HG03139 (cell line): ENCODE measurements around the gene NOG.

Experiments used
- ATAC-seq: cut with Tn5 transposase; IDR thresholded peaks from one replicate; pipeline ENCODE4 v1.9.1; 2021; ENCODE audit not compliant: unreplicated experiment

The NOG gene

DNA sequence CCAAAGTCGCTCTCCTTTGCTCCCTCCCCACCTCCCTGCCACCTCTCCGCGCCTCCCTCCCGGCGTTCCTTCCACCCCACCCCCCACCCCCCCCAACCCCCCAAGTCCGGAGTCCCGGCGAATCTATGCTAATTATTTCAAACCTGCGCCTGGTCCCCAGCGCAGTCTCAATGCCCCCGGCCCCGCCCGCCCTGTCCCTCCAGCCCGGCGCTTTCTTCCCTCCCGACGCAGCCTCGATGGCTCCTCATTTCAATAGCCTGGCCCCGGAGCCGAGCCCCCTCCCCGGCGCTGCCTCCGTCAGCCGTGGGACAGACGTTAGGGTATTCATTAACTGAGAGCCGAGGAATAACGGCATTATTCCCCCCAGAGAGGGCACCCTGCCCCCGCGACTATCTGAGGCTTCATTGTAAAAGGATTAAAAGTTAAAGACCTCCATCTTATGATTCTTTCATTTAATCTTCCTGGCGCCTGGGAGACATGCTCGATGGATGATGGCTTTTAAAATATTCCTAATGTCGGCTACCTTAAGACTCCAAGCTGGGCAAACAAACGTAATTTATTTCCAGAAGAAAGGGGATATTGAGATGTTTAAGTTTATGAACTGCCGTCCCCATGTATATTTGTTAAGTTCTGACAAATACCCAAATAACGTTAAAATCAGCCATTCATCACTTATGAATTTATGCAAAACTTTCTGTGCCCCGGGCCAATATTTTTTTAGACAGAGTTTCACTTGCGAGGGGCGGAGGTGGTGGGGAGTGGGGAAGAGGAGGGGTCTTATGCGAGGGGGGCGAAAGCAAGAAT, 3.4 kb downstream of the NOG start:
- no peak for ATAC-seq

DNA sequence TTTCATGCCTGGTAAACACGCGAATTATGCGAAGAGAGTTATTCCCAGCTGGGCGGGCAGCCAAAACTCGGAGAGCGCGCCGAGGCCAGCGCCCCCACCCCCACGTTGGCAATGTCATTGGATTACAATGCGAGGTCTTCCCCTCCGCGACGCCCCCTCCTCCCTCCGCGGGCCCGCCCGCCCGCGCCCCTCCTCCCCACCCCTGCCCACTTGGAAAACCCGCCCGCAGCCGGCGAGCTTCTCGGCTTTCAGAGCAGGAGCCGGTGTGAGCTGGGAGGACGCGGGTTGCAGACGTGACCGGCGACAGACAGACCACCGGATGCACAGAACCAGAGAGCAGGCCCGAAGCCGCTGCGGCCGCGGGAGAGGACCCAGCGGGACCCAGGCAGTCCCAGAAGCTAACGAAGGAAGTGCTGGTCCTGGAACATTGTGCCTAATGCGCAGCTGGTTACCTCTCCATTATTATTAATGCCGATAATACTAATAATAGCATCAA, 4.0 kb downstream of the NOG start:
- no peak for ATAC-seq

DNA sequence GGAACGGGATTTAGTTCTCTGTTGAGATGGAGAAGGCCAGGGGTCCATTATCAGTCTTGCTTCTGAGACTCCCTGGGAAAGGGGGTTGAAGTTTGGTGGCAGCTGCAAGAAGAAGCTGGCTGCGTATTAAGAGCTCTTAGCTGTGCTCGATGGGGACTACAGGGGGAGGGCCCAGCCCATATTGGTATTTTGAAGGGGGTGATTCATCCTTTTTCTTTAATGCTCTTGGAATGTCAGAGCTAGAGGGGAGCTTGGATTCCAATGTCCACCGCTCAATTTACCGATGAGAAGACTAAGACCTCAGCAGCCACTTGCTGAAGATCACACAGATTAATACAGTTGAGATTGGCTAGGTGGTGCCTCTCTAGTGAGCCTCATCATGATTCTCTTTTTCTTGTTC, 5.0 kb downstream of the NOG start:
- ATAC-seq: no peak

DNA sequence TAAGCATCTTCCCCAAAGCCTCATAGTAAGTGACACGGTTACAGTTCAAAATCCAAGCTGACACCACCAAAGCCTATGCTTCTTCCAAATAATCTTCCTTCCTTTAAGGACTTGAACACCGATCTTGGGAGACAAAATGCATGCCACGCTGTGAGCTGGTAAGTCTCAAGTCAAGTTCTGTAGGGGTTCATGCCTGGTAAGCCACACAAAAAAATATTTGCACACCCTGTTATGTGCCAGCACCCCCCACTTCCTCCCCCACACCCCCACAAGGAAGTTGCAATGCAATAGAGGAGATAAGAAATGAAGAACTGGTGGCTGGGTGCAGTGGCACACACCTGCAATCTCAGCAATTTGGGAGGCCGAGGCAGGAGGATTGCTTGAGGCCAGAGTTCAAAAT, 5.6 kb downstream of the NOG start:
- ATAC-seq: no peak

DNA sequence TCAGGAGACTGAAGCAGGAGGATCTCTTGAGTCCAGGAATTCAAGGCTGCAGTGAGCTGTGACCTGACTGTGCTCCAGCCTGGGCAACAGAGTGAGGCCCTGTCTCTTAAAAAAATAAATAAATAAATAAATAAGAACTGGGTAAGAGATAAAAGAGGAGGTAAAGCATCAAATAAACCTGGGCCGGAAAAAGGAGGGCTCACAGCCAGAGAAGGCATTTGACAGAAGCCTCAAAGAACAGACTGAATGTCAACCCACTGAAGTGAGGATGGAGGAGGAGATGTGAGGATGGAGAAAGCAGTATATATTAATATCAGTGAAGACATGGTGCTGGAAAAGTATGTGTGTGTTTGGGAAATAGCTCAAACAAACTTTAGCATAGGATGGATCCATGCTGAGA, 6.1 kb downstream of the NOG start:
- no peak for ATAC-seq

DNA sequence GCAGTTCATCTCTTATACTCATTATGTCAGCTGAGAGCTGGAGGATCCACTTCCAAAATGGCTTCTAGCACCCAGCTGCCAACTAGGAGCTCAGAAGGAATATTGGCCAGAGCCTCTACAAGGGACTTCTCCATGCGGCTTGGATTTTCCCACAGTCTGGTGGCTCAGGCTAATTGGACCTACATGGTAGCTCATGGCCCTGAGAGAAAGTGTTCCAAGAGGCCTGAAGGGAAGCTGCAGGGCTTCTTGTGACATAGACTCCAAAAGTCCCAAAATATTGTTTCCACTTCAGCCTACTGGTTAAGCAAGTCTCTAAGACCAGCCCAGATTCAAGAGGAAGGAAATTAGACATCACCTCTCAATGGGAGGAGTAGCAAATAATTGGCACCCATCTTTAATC, 6.8 kb downstream of the NOG start:
- ATAC-seq: no peak

DNA sequence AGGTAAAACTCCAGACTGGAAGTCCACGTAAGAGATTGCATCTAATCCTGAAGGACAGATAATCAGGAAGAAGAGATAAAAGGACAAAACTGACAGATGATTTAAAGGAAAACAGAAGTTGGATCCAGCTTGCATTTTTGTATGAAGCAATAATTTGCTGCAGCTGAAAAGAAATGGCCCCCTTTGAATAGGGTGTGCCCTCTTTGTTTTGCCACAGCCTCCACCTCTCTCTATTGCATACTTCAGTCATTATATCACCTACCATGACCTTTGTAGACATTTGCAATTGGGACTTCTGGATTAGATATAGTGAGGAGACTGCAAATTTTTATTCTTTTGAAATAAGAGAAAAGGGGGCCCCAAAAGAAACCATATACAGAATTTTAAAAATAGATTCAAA, 8.1 kb downstream of the NOG start:
- no peak for ATAC-seq

DNA sequence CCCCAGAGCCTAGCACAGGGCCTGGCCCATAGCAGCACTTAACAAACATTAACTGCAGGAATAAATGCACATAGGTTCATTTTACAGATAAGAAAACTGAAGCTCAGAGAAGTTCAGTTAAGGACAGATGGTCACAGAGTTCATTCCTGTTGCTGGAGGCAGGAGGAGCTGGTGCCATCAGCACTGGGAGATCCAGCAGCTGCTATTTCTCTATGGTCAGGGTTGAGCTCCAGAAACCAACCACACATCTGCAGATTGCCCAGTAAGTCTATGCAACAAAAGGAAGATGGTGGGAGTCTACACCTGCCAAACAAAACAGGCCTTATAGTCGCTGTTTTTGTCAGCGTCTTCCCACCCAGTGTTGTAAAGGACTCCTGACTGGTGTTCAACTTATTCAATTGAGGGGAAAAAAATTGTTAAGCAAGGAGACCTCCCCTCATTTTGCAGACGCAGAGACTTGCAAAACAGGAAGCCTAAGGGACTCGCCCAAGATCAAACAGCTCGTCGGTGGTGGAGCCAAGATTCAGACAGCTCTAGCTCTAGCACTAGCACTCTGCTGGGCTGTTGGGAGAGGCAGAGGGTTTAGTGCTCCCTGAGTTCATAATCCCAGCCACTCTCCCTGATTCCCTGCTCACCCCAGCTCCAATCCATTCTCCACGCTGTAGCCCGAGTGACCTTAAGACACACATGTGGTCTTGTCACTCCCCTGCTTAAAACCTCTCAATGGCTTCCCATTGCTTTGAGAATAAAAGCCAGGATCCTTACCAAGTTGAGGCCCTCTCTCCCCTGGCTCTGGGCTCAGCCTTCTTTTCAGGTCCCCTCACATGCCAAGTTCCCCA, 9.0 kb downstream of the NOG start:
- ATAC-seq: no peak

DNA sequence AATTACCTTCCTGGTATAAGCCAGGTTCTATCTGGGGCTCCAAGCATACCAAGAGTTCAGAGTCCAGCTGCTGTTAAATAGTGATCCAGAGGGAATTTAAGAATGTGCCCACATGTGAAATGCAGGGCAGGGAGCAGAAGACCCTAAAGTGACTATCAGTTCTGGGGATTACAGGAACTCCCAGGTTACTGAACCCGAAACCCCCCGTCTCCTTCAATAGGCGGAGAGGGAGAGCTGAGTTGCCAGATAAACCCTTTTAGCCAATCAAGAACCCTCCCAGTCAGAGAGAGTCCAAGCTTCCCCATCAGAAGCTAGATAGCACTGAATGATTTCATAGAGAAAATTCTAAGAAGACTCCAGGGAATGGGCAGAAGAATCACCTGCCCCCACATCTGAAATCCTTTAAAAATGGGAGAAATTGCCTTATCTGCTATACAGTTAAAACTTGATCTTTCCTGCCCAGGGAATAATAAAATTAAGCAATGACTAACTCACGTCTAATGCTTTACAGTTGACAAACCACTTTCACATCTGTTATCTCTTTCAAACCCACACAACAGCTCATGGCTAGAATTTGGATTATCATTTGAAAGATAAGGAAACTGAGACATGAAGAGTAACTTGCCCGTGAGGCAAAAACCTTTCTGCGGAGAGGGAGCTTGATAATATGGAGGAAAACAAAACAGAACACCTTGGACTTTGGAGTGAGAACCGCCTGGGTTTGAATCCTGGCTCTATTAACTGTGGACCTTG, 10.2 kb downstream of the NOG start:
- ATAC-seq: no peak

DNA sequence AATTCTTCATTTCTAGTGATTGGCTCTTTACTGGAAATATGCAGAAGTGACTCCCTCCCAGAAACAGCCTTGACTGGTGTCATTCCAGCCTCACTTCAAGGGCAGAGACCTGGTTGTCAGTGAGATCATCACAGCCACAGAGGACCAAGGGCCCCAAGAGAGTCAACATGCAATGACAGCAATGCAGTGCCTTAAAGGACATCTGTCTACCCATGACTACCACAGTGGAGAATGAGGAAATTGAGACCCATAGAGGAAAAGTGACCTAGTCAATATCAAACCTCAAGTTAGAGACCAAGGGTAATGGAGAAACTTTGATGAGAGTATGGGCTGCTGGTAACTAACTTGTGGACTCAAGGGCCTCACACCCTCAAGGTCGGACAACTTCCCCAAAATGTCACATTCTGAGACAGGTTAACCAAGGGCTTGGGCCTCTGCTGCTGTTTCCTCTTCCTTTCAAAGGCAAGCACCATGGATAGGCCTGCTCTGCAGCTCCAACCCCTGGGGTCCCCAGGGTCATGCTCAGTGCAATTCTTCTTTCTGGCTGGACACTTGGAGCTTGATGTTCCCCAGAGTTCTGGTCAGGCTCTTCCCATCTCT, 11.3 kb downstream of the NOG start:
- no peak for ATAC-seq

DNA sequence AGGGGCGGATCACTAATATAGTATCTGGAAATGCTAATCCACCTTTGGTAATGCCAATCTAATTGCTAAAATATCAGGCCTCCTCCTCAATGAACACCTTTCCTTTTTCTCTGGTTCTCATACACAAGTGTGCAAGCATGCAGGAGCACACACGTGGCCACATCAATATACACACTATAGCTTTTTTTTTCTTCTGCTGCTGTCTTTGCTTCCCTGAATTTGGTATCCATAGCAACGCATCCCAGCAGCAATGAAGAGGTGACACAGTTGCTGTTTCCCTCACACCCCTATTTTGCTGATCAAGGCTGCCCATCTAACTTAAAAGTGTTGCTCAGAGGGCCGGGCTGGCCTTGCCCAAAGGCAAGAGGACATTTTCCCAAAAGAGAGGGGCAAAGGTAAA, 15.4 kb downstream of the NOG start:
- ATAC-seq: no peak

DNA sequence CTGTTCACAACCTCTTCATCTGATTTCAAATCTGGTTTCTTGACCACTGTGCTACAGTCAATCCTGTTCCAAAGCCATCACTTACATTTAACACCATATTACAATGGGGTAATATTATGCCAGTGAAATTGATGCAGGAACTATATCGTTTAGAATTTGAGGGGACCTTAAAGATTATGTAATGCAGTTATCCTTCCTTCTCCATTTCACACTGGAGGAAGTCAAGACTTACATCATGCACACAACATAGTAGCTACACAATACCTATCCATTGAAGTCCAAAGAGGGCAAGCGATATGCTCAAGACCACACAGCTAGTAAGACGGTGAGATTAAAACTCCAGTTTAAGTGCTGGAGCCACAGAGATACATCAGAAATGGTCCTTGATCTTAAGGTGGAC, 16.8 kb downstream of the NOG start:
- ATAC-seq: no peak

DNA sequence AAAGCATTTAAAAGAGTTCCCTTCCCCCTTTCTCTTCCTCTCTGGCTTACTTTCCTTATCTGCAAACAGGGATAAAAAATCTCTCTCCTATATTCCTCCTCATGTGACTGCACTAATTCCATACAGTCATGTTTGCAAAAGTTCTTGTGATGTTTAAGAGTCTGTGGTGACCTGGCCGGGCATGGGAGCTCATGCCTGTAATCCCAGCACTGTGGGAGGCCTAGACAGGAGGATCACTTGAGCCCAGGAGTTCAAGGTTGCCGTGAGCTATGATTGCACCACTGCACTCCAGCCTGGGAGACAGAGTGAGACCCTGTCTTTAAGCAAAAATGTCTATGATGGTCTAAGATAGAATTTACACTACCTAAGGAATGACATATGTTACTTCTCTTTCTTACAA, 19.6 kb downstream of the NOG start:
- no peak for ATAC-seq

DNA sequence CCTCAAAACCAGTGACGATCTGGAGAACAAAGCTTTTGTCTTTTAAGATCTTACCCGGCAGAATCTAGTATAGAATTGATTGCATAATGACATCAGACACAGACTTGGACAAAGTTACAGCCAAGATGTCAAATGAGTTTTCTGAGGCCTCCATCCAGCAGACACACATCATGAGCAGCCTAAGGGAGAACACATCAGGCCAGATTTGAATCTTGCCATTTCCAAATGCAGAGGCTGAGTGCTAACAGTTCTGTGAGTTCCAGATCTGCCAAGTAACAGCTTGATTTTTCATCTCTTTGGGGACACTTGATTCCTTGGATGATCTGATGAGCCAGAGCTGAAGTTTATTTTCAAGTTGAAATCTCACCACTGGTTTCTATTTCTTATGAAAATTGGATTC, 21.0 kb downstream of the NOG start:
- ATAC-seq: no peak

DNA sequence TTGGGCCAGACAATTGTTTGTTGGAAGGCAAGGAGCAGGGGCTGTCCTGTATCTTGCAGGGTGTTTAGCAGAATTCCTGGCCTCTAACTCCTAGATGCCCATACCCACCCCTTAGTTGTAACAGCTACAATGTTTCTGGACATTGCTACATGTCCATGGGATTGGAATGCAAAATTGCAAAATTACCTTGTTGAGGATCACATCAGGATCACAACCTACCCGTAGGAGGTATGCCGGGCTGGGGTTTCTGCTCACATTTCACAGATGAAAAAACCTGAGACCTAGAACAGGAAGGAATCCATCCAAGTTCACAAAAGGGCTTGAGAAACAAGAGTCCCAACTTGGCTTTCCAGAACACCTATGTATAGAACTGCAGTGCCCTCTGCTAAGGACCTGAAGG, 22.7 kb downstream of the NOG start:
- ATAC-seq: no peak

DNA sequence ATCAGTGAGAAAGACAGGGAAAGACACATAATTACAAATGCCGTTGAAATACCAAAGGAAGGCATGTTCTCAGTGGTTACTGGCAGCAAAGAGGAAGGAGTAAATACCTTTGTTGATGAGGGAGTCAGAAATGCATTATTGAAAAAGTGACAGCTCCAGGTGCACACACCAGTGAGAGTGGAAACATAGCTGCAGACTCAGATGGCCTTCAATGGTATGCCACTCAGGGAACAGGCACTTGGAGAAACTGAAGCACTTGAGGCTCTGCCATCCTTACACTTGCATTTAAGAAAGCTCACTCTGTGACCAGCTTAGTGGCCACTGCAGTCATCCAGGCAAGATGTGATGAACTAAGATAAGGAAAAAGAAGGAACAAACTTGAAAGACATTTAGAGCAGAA, 29.9 kb downstream of the NOG start:
- no peak for ATAC-seq

DNA sequence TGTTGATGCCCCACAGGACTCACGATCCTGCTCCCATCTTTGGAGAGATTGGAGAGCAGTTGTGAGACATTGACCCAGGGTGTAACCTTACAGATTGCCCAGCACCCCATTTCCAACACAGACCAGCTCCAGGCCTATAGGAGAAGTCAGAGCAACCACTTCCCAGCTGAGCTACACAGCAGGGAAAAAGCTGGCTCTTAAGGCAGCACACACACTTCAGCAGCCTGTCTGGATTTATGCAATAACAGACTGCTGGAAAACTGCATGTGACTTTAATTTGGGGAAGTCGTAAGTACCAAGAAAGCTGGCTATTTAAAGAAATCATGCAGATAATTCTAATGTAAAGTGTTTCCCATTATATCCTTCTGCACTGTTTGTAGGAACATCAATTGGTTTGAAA, 30.8 kb downstream of the NOG start:
- no peak for ATAC-seq

DNA sequence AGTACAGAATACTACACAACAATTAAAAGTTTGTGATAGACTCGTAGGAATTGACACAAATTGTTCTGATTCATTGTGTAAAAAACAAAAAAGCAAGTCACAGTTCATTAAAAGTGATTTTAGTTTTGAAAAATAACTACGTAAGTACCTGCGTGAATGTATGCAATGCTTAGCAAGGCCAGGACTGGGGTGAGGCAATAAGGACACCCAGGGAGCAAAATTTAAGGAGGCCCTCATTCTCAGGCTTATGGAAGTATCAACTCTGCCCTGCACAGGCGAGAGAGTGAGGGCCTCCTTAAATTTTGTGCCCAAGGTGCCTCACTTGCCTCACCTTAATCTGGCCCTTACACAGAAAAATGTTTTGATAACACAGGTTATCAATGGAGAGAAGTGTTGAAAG, 31.4 kb downstream of the NOG start:
- no peak for ATAC-seq

DNA sequence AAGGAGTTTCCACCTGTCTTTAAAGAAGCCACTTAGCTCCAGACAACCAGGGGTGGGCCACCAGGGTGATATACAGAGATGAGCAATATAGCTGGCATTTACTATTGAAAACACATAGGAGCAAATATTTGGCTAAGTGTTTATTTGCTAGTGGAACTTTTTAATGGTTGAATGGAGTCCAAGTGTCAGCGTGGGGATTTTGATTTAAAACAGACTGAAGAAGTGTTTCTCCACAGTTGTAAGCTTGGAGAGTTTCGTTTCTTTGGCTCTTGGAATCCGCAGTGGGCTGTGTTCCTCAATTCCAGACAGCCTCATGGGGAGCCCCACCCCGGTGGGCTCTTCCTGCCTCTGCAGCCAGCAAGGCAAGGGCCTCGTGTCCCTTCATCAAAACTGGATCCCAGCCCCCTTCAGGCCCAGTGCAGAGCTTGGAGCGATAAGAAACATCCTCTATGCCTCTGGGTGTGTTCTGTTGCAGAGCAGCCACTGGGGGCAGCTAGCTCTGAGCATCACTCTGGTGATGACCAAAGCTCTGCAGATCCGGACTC, 36.1 kb downstream of the NOG start:
- no peak for ATAC-seq

DNA sequence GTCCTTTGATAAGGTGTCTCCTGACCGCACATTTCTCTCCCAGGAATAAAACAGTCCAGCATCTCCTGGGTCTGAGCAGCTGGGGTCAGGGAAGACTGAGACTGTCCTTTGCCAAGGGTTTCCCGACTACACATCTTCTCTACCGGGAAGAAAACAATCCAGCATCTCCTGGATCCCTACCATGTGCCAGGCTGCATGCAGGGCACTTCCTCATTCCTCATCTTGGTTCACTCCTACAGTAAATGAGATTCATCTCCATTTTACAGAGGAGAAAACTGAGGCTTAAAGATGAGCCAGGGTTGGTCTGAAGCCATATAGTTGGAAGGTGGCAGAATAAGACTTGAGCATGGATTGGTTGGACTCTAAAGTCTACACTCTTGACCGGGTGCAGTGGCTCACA, 36.7 kb downstream of the NOG start:
- no peak for ATAC-seq

DNA sequence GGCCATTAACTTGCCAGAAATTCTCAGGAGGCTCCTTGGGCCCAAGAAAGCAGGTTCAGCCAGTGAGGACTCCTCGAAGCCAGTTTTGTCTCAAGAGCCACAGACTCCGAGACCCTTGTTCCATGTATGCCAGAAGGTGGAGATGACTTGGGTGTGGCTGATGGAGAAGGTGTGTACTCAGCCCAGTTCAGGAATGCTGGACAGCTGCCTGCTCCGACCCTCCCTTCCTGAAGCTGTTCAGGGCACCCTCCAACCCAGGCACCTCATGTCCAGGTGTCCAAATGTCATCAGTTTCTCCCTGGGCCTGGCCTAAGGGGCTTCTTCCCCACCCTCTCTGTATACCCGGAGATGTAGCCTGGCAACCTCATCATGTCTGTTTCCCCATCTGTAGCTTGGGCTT, 40.2 kb downstream of the NOG start:
- no peak for ATAC-seq
